GM18861 (cell line): ENCODE measurements around the gene FARP1.

Experiments
- ATAC-seq: cut with Tn5 transposase; IDR thresholded peaks from one replicate; pipeline ENCODE4 v1.9.1; 2021; ENCODE audit not compliant: unreplicated experiment

Gene FARP1

GRCh38 chr13:98301721-98302120 lies 158.8 kb downstream of the FARP1 start:
- no peak for ATAC-seq

GRCh38 chr13:98303858-98304257 lies 161.0 kb downstream of the FARP1 start:
- no peak for ATAC-seq

- no peak for ATAC-seq
These were observed 162.8 kb downstream of the FARP1 start for GRCh38 chr13:98305670-98306069.

GRCh38 chr13:98307463-98308085 lies 164.7 kb downstream of the FARP1 start:
- ATAC-seq: no peak

GRCh38 chr13:98308086-98308911 lies 165.4 kb downstream of the FARP1 start:
- ATAC-seq: no peak

GRCh38 chr13:98309569-98310335 lies 166.9 kb downstream of the FARP1 start:
- no peak for ATAC-seq

GRCh38 chr13:98310485-98311199 lies 167.7 kb downstream of the FARP1 start:
- ATAC-seq: no peak

GRCh38 chr13:98311200-98311548 lies 168.3 kb downstream of the FARP1 start:
- no peak for ATAC-seq

GRCh38 chr13:98312606-98313005 lies 169.7 kb downstream of the FARP1 start:
- ATAC-seq: no peak

- no peak for ATAC-seq
These were observed 170.4 kb downstream of the FARP1 start for GRCh38 chr13:98313023-98313921.

GRCh38 chr13:98313922-98314292 lies 171.0 kb downstream of the FARP1 start:
- ATAC-seq: no peak

GRCh38 chr13:98315466-98315865 lies 172.6 kb downstream of the FARP1 start:
- no peak for ATAC-seq

- no peak for ATAC-seq
These were observed 173.0 kb downstream of the FARP1 start for GRCh38 chr13:98315902-98316301.

GRCh38 chr13:98317573-98318171 lies 174.8 kb downstream of the FARP1 start:
- ATAC-seq: no peak

- ATAC-seq: no peak
These were observed 175.5 kb downstream of the FARP1 start for GRCh38 chr13:98318263-98318878.

GRCh38 chr13:98320561-98321105 lies 177.7 kb downstream of the FARP1 start:
- ATAC-seq: no peak

GRCh38 chr13:98321395-98321794 lies 178.5 kb downstream of the FARP1 start:
- no peak for ATAC-seq

GRCh38 chr13:98322091-98322718 lies 179.3 kb downstream of the FARP1 start:
- ATAC-seq: no peak

GRCh38 chr13:98324105-98324504 lies 181.2 kb downstream of the FARP1 start:
- no peak for ATAC-seq
